Thymus (tissue), 14 donors: ENCODE results near the gene NOL6. TPM values are rescaled to one million over a fixed set of nuclear protein-coding genes. Genes with fewer than 3 reads are reported as not detected.
A peak's percentile ranks its signal among the peaks of the same experiment; 100 is the strongest.
"Not testable (repeated sequence)": the region's sequence is repeated elsewhere in the genome, so short reads cannot be mapped to it uniquely, and the experiment has no call there.

ENCODE experiments used
- DNase-seq, 9 donors: peaks; one replicate each; pipeline ENCODE4 v3.0.0-alpha.2; 2013; ENCODE audit warnings: low spot score in 9 of 9, low read depth in 6 of 9, missing footprints in 1 of 9
- H3K27ac ChIP-seq, 2 donors: one replicate each; pipeline ENCODE4 v1.5.1; 2013; ENCODE audit warnings: control low read depth in 1 of 2, low read depth in 1 of 2, low read length in 1 of 2, mild to moderate bottlenecking in 1 of 2, moderate library complexity in 1 of 2
- H3K27me3 ChIP-seq, 2 donors: one replicate each; pipeline ENCODE4 v1.5.1; 2013; ENCODE audit warnings: low read length in 1 of 2; ENCODE audit not compliant: control insufficient read depth in 2 of 2, insufficient read depth in 1 of 2
- H3K36me3 ChIP-seq, 2 donors: one replicate each; pipeline ENCODE4 v1.5.1; 2013; ENCODE audit warnings: low read length in 1 of 2, mild to moderate bottlenecking in 1 of 2, moderate library complexity in 1 of 2; ENCODE audit not compliant: control insufficient read depth in 2 of 2, insufficient read depth in 2 of 2
- H3K4me1 ChIP-seq, 2 donors: one replicate each; pipeline ENCODE4 v1.5.1; 2013; ENCODE audit warnings: low read length in 2 of 2; ENCODE audit not compliant: control insufficient read depth in 2 of 2, insufficient read depth in 2 of 2
- H3K4me3 ChIP-seq, 2 donors: one replicate each; pipeline ENCODE4 v1.5.1; 2013; ENCODE audit warnings: low read length in 2 of 2, control low read depth in 1 of 2, mild to moderate bottlenecking in 1 of 2
- H3K9me3 ChIP-seq, 2 donors: one replicate each; pipeline ENCODE4 v1.5.1; 2013; ENCODE audit warnings: low read length in 1 of 2, mild to moderate bottlenecking in 1 of 2; ENCODE audit not compliant: control insufficient read depth in 2 of 2, insufficient read depth in 1 of 2
- WGBS: extraction: QIAGEN DNeasy Blood & Tissue Kit; methylation state at CpG from one replicate; pipeline ENCODE4 v1.1.7; 2013; 5-methylcytosine and 5-hydroxymethylcytosine counted together
- long read RNA-seq, 10 donors: transcript quantifications; one replicate each; lab custom pipeline, GENCODE V29; 2026
- polyA plus RNA-seq: library from polyadenylated mRNA; stranded (reverse); fragments of 200-250 nt; gene quantifications from one replicate; pipeline ENCODE4 v1.2.3, GENCODE V29; 2013
- total RNA-seq: library from RNA; stranded (reverse); fragments of 120-200 nt; gene quantifications from one replicate; pipeline ENCODE4 v1.2.4, GENCODE V29; 2013
- donor health status: healthy.

The NOL6 gene, protein sequence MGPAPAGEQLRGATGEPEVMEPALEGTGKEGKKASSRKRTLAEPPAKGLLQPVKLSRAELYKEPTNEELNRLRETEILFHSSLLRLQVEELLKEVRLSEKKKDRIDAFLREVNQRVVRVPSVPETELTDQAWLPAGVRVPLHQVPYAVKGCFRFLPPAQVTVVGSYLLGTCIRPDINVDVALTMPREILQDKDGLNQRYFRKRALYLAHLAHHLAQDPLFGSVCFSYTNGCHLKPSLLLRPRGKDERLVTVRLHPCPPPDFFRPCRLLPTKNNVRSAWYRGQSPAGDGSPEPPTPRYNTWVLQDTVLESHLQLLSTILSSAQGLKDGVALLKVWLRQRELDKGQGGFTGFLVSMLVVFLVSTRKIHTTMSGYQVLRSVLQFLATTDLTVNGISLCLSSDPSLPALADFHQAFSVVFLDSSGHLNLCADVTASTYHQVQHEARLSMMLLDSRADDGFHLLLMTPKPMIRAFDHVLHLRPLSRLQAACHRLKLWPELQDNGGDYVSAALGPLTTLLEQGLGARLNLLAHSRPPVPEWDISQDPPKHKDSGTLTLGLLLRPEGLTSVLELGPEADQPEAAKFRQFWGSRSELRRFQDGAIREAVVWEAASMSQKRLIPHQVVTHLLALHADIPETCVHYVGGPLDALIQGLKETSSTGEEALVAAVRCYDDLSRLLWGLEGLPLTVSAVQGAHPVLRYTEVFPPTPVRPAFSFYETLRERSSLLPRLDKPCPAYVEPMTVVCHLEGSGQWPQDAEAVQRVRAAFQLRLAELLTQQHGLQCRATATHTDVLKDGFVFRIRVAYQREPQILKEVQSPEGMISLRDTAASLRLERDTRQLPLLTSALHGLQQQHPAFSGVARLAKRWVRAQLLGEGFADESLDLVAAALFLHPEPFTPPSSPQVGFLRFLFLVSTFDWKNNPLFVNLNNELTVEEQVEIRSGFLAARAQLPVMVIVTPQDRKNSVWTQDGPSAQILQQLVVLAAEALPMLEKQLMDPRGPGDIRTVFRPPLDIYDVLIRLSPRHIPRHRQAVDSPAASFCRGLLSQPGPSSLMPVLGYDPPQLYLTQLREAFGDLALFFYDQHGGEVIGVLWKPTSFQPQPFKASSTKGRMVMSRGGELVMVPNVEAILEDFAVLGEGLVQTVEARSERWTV
- 12.0 TPM for total RNA-seq
- 29.5 TPM for polyA plus RNA-seq
- long read RNA-seq, donor 1, full-length matches to known transcripts = 1 of 1 reads
- long read RNA-seq, donor 1, partial matches to known transcripts = 0 of 1 reads
- long read RNA-seq, donor 1, other reads (novel, unspliced or antisense) = 0 of 1 reads
- long read RNA-seq, donor 2 = 0 reads
- long read RNA-seq, donor 3, partial matches to known transcripts = 0 of 1 reads
- long read RNA-seq, donor 3, other reads (novel, unspliced or antisense) = 0 of 1 reads
- long read RNA-seq, donor 4, full-length matches to known transcripts = 1 of 1 reads
- long read RNA-seq, donor 4, partial matches to known transcripts = 0 of 1 reads
- long read RNA-seq, donor 4, other reads (novel, unspliced or antisense) = 0 of 1 reads
- long read RNA-seq, donor 5, full-length matches to known transcripts = 2 of 2 reads
- long read RNA-seq, donor 5, partial matches to known transcripts = 0 of 2 reads
- long read RNA-seq, donor 5, other reads (novel, unspliced or antisense) = 0 of 2 reads
- long read RNA-seq, donor 6, full-length matches to known transcripts = 1 of 1 reads
- long read RNA-seq, donor 6, partial matches to known transcripts = 0 of 1 reads
- long read RNA-seq, donor 6, other reads (novel, unspliced or antisense) = 0 of 1 reads
- long read RNA-seq, donor 7, partial matches to known transcripts = 0 of 1 reads
- long read RNA-seq, donor 7, other reads (novel, unspliced or antisense) = 0 of 1 reads
- long read RNA-seq, donor 8, partial matches to known transcripts = 0 of 1 reads
- long read RNA-seq, donor 8, other reads (novel, unspliced or antisense) = 0 of 1 reads
- long read RNA-seq, donor 9 = 0 reads
- long read RNA-seq, donor 10 = 0 reads

DNA sequence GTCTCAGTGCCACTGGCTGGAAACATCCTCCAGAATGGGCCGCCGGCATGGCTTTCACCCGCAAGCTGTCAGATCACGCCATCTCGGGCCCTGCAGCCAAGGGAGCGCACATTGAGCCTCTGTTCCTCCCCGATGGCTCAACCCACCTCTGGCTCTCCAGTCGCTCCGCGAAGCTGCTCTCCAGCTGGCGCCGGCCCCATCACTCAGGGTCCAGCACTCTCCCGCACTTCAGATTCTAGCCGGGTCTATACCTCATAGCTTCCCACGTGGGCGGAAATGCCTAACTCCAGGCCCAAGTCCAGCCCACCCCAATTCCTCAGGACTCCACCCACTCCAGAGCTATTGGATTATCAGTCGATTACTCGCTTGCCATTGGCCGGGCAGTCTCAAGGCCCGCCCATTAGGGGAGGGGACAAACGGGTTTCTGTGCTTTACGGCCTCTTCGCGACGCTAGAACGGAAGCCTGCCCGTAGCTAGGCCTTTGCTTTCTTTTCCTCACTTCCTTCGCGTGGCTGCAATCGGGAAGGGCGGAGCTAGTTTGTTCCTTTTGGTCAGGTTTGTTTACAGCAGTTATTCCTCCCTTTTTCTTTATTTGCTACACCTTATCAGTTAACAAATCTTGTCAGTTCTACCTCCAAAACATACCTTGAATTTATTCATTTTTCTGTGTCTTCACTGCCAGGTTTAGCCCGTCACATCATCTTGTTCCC, at the start of gene NOL6:
Gene NOL6 (minus strand): TSS at position 282 of the 710 bp plus-strand sequence. CDS start 82 bp downstream, at position 200.
- under 1% methylated on average over 32 of the region's 32 CpGs for WGBS
- no peaks in the 10 kb centered on the region for H3K9me3 ChIP-seq
- no peaks in the 10 kb centered on the region for H3K27me3 ChIP-seq
- peak within 1 kb of the TSS; percentile 78 to 87 for H3K4me3 ChIP-seq
- DNase-seq = peak; percentile 97 to 100 (median 99)
- H3K36me3 ChIP-seq = peaks cover 26 to 29% of the 10 kb centered on the region in 2 donors
- peak within 1 kb of the TSS; percentile 48 to 52 for H3K27ac ChIP-seq
- H3K4me1 ChIP-seq = peaks cover 10 to 21% of the 10 kb centered on the region in 2 donors

DNA sequence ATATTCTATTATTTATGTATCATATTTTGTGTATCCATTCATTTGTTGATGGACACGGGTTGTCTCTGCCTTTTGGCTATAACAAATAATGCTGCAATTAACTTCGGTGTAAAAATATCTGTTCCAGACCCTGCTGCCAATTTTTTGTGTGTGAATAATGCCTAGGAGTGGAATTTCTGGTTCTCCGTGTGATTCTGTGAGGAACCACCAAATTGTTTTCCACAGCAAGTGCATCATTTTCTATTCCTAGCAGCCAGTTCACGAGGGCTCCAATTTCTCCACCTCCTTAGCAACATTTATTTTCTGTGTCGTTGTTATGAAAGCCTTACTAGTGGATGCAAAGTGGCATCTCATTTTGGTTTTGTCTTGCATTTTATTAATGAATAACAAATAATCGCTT, 48.1 kb upstream of the NOL6 start:
- DNase-seq, H3K36me3 ChIP-seq, H3K9me3 ChIP-seq, H3K27ac ChIP-seq, H3K4me3 ChIP-seq: not testable (repeated sequence)
- WGBS = 84% methylated on average over 6 of the region's 6 CpGs
- Histone ChIP-seq H3K27me3 (peaks cover 12 to 40% of the 10 kb centered on the region in 2 donors), H3K4me1 (peaks cover 6 to 12% of the 10 kb centered on the region in 2 donors)

DNA sequence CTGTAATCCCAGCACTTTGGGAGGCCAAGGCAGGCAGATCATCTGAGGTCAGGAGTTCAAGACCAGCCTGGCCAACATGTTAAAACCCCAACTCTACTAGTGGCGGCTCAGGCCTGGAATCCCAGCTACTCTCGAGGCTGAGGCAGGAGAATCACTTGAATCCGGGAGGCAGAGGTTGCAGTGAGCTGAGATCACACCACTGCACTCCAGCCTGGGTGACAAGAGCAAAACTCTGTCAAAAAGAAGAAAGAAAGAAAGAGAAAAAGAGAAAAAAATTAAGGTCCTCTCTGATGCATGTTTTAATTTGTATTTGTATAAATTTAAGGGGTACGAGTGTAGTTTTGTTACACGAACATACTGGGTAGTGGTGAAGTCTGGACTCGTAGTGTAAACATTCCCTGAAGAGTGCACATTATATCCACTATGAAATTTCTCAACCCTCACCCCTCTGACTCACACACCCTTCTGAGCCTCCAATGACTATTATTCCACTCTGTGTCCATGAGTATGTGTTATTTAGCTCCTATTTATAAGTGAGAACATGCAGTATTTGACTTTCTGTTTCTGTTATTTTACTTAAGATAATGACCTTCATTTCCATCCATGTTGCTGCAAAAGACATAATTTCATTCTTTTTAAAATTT, 44.3 kb upstream of the NOL6 start:
- DNase-seq, H3K4me3 ChIP-seq, H3K9me3 ChIP-seq, H3K36me3 ChIP-seq, H3K4me1 ChIP-seq, H3K27ac ChIP-seq: not testable (repeated sequence)
- 68% methylated on average over 6 of the region's 6 CpGs for WGBS
- H3K27me3 ChIP-seq = peaks cover 2 to 11% of the 10 kb centered on the region in 2 donors

DNA sequence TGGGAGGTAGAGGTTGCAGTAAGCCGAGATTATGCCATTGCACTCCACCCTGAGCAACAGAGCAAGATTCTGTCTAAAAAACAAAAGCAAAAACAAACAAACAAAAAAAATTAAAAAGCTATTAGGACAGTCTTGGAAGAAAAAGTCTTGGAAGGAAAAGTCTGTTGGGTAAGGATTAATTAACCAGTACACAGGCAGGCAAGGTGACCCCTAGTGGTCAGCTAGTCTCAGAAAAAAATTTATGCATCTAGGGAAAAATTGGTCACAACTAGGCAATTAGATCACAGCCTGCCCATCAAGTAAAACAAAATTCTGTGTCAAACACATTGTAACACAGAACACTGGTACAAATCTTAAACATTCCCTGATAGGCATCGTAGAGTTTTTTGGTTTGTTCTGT, 43.6 kb upstream of the NOL6 start:
- Histone ChIP-seq H3K9me3 (no peaks in the 10 kb centered on the region), H3K27ac (no peak overlapping the region), H3K36me3 (no peaks in the 10 kb centered on the region), H3K4me3 (no peak overlapping the region), H3K27me3 (peaks cover 2 to 9% of the 10 kb centered on the region in 2 donors), H3K4me1 (no peaks in the 10 kb centered on the region)
- 91% methylated on average over 2 of the region's 2 CpGs for WGBS
- peak in 2 of 9 donors; percentile 9 to 26 for DNase-seq

DNA sequence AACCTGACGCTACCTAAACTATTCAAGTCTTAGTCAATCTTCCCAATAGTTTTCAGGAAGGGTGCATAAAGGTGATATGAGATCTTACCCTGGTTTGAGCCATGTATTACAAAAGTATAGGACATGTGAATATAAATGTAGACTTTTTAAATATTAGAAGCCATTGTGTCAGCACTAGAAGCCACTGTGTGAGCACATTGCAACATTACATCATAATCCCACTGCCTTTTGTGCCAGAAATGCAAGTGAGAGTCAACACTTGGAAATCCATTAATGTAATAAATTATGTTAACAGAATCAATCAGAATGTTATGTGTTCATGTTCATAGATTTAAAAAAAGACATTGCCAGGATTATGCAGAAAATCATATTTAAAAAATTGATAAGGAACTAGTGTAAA, 42.7 kb upstream of the NOL6 start:
- not testable (repeated sequence) for H3K27ac ChIP-seq, H3K27me3 ChIP-seq, H3K9me3 ChIP-seq, DNase-seq, H3K36me3 ChIP-seq, H3K4me1 ChIP-seq, H3K4me3 ChIP-seq
- WGBS = 93% methylated on average over 1 of the region's 1 CpG

DNA sequence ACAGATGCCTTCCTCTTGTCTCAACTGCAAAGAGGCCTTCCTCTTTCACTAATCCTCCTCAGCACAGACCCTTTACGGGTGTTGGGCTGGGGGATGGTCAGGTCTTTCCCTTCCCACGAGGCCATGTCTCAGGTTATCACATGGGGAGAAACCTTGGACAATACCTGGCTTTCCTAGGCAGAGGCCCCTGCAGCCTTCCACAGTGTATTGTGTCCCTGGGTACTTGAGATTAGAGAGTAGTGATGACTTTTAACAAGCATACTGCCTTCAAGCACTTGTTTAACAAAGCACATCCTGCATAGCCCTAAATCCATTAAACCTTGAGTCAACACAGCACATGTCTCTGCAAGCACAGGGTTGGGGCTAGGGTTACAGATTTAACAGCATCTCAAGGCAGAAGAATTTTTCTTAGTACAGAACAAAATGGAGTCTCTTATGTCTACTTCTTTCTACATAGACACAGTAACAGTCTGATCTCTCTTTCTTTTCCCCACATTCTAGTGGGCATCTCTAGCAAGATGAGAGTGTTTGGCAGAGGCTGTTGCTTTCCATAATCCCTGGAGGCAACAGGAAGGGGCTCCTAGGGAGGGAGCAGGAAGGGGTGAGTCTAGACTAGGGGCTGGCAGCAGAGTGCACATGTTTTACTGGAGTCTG, 41.7 kb upstream of the NOL6 start:
- not testable (repeated sequence) for H3K36me3 ChIP-seq, DNase-seq
- 84% methylated on average over 2 of the region's 2 CpGs for WGBS

DNA sequence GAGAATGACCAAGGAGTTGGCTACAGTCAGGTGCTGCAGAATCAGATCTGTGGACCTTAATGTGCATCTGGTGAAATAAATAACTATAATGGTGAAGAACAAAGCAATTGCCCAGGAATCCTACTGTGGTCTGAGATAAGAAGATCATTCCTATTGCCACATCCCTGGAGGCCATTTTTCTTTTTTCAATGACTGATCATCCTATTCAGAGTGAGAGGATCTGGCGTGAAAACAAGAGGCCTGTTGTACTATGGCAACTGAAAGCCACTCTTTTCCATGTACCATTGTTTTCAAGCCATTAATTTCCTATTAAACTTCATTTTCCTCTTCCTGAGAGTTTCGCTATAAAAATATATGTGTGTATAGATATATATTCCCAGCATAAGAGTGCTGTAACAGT, 38.8 kb upstream of the NOL6 start:
- not testable (repeated sequence) for H3K27me3 ChIP-seq, H3K36me3 ChIP-seq, H3K9me3 ChIP-seq, H3K27ac ChIP-seq, DNase-seq, H3K4me1 ChIP-seq, H3K4me3 ChIP-seq
- WGBS = 97% methylated on average over 2 of the region's 2 CpGs

More for the DNA sequence above, 41.7 kb upstream of the NOL6 start:
- H3K9me3 ChIP-seq, H3K27ac ChIP-seq, H3K4me3 ChIP-seq, H3K4me1 ChIP-seq, H3K27me3 ChIP-seq: not testable (repeated sequence)
